ENCODE measurements around the gene CELA2A. TPM values are rescaled to one million over a fixed set of nuclear protein-coding genes. Genes with fewer than 3 reads are reported as not detected.

The CELA2A gene
- total RNA-seq, 1 donor from 2014 or later: not detected

GRCh38 chr1:15410223-15410883 is 46.2 kb upstream of the CELA2A start:
- peak overlapping the region; percentile 74 for H3K27ac Mint-ChIP-seq

DNA sequence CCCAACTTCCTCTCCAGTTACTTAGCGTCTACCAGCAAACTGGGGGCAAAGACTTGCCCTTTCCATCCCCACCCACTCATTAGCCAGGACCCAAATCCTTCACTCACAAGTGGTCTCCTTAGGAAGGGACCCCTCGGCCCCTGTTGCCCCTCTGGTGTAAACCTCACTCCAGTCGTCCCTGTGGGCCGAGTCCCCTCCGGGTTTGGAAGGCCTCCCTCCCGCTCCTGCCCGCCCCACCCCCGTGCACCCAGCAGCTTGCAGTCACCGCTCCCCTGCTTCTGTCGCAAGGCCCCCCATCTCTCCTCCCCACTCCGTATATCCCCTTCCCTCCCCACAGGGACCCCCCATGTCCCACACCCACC is 45.7 kb upstream of the CELA2A start:
- no peak for ATAC-seq (ENCODE audit: low read depth)
- intact Hi-C loops (cut with micrococcal nuclease): loop anchor here (2.0 kb wide), 1 partner anchor 114 kb away; the partner anchor contains the start of gene CASP9
- DNase-seq: no peak
- Mint-ChIP-seq H3K36me3 (ENCODE audit: low read depth) (peaks cover 12% of the 10 kb centered on the region), H3K27me3 (peaks cover 4% of the 10 kb centered on the region), H3K27ac (peak overlapping the region; percentile 74), H3K9me3 (no peaks in the 10 kb centered on the region), H3K4me3 (peak overlapping the region; percentile 91), H3K4me1 (peaks cover 54% of the 10 kb centered on the region)
- no peak for TF ChIP-seq CTCF (IDR thresholded peaks at IDR 0.05)
- POLR2A ChIA-PET: interaction anchor here (0.6 to 2.1 kb wide), 4 partner anchors 11 to 271 kb away, joined by 3 to 9 read pairs (median 4); no protein-coding TSS in a partner anchor
- CTCF ChIA-PET: no interaction called here

More at GRCh38 chr1:15410223-15410883, 46.2 kb upstream of the CELA2A start:
- Mint-ChIP-seq H3K4me1 (peaks cover 49% of the 10 kb centered on the region), H3K4me3 (peak overlapping the region; percentile 91), H3K27me3 (peaks cover 4% of the 10 kb centered on the region), H3K36me3 (ENCODE audit: low read depth) (peaks cover 12% of the 10 kb centered on the region), H3K9me3 (no peaks in the 10 kb centered on the region)
- ChIA-PET CTCF (interaction anchor here (1.1 kb wide), 1 partner anchor 87 kb away, joined by 5 read pairs; no protein-coding TSS in a partner anchor), POLR2A (interaction anchor here (1.2 to 2.1 kb wide), 3 partner anchors 10 to 437 kb away, joined by 3 to 5 read pairs (median 3); partner anchors contain the start of gene SPEN)
- DNase-seq (no peak), ATAC-seq (ENCODE audit: low read depth) (no peak)
- no peak for TF ChIP-seq CTCF (IDR thresholded peaks at IDR 0.05)
- intact Hi-C loops (cut with micrococcal nuclease): loop anchor here (2.0 kb wide), 1 partner anchor 114 kb away; the partner anchor contains the start of gene CASP9

- Mint-ChIP-seq H3K4me3 (peak overlapping the region; percentile 91), H3K27me3 (peaks cover 4% of the 10 kb centered on the region), H3K9me3 (no peaks in the 10 kb centered on the region), H3K36me3 (ENCODE audit: low read depth) (peaks cover 14% of the 10 kb centered on the region), H3K4me1 (peaks cover 62% of the 10 kb centered on the region), H3K27ac (peak overlapping the region; percentile 76)
- peak; percentile 51 for ATAC-seq (ENCODE audit: low read depth)
- no peak for TF ChIP-seq CTCF (IDR thresholded peaks at IDR 0.05)
- intact Hi-C loops (cut with micrococcal nuclease): loop anchor here (2.0 kb wide), 1 partner anchor 113 kb away; the partner anchor contains the start of gene CASP9
- POLR2A ChIA-PET: interaction anchor here (0.6 to 2.1 kb wide), 4 partner anchors 12 to 271 kb away, joined by 3 to 9 read pairs (median 4); no protein-coding TSS in a partner anchor
- CTCF ChIA-PET: interaction anchor here (1.5 to 2.0 kb wide), 2 partner anchors 20 to 88 kb away, joined by 4 to 5 read pairs; no protein-coding TSS in a partner anchor
- peak; percentile 54 for DNase-seq
These were observed 44.9 kb upstream of the CELA2A start for GRCh38 chr1:15411593-15412137.

GRCh38 chr1:15412175-15412800 is 44.2 kb upstream of the CELA2A start:
- Mint-ChIP-seq H3K9me3 (no peaks in the 10 kb centered on the region), H3K27me3 (no peaks in the 10 kb centered on the region), H3K4me1 (peaks cover 68% of the 10 kb centered on the region), H3K27ac (no peak overlapping the region), H3K4me3 (peak overlapping the region; percentile 91), H3K36me3 (ENCODE audit: low read depth) (peaks cover 14% of the 10 kb centered on the region)
- no peak for TF ChIP-seq CTCF (IDR thresholded peaks at IDR 0.05)
- CTCF ChIA-PET: interaction anchor here (1.5 to 2.0 kb wide), 2 partner anchors 20 to 89 kb away, joined by 4 to 5 read pairs; no protein-coding TSS in a partner anchor
- POLR2A ChIA-PET: interaction anchor here (1.7 to 2.1 kb wide), 2 partner anchors 12 to 19 kb away, joined by 3 to 5 read pairs; no protein-coding TSS in a partner anchor
- DNase-seq (no peak), ATAC-seq (ENCODE audit: low read depth) (no peak)
- intact Hi-C loops (cut with micrococcal nuclease): no loop called here
